IPS-11a (cell line): ENCODE measurements around the gene NTRK1.

Experiments
- H3K4me3 ChIP-seq: one replicate; pipeline ENCODE4 v1.5.1; 2013; ENCODE audit warnings: low read depth, low read length, control low read depth

NTRK1 gene

DNA sequence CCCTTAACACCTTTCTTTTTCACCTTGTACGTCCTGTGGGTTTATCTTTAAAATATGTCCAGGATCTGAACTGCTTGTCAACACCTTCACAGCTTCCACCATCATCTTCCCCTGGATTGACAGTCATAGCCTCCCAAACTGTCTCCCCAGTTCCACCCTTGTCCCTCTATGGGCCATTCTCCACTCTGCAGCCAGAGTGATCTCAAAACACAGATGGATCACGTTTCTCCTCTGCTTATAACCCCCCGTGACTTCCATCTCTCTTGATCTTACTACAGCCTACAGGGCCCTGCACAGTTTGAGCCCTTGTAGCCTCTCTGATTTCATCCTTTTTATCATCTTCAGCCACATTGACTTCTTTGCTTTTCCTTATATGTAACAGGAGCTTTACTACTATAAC is 6.0 kb upstream of the NTRK1 start:
- no peak overlapping the region for H3K4me3 ChIP-seq

DNA sequence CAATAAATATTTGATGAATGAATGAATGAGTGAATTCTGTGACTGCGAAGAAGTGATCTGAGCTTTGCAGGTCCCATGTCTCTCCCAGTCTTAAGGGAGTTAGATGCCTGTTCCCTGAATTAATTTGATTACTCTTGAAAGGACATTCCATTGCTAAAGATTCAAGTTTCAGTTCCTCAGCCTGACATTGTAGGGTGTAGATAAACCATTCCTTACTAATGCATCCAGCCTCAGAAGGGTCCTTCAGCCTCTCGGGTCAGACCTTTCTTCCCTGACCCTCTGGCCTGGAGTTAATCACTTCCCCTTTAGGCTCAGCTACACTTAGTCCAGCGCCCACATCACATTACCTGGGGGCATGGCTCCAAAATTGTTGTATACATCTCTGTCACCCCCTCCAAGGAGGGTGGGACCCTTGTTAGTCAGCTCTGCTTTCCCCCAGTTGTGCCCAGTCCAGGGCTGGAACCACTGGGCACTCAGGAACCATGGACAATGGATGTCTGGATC is 4.3 kb upstream of the NTRK1 start:
- H3K4me3 ChIP-seq, result no peak overlapping the region

- H3K4me3 ChIP-seq, result no peak overlapping the region
Measured at GRCh38 chr1:156857532-156857931, 3.1 kb upstream of the NTRK1 start.

GRCh38 chr1:156858555-156858956 is 2.1 kb upstream of the NTRK1 start:
- peak overlapping the region; percentile 13 for H3K4me3 ChIP-seq

- peak within 1 kb of the TSS; percentile 13 for H3K4me3 ChIP-seq
Measured at GRCh38 chr1:156858959-156859522, 1.6 kb upstream of the NTRK1 start, which contains the start of gene INSRR. INSRR (minus strand) TSS chr1:156859117; CDS start chr1:156858621, 496 bp downstream.

DNA sequence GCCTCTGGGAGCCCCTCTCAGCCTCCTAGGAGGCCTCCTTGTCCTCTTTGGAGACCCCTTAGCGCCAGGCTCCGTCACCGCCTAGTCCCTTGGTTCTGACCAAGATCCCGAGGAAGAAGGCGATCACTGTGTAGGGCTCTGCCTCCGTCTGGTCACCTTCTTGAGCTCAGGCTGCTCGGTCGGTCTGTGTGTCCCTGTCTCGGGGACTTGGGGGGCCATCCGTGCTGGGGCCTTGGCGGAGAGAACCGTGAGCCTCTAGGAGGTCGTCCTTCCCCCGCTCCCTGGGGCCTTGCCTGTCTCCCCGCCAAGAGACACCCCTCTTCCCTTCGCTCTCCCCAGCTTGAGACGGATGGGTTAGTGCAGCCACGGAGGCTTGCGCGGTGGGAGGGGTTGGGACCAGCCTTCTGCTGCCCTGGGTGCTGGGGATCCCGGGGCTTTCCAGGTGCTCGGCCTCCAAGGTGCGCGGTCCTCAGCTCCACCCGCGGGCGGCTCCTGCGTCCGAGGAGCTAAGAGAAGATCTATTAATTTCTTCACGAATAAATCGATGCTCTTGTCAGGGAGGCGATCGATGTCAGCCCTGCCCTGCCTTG is 1.0 kb upstream of the NTRK1 start:
- H3K4me3 ChIP-seq, result no peak overlapping the region

DNA sequence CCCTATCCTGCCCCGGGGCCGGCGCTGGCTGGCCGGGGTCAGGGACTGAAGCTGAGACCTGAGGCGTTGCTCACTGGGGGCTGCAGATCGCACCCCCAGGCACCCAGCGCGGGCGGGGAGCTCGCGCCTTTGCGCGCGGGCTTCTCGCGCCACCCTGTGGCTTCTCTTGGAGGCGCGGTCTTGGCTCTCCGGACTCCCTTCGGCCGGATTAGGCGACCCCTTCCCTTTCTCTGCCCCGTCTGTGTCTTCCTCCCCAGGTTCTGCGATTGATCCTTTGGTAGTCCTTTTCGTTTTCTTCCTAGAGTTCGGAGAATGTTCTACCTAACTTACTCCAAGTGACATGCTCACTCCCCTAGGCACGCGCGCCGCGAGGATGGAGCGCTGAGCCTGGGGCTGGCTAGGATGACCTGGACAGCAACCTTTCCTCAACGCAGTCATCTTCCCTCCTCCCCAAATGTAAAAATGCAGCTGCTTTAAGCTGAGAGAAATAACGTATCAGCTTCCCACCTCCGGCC is 495 bp upstream of the NTRK1 start:
- H3K4me3 ChIP-seq, result peak overlapping the region; percentile 18

GRCh38 chr1:156862584-156862983 is 1.9 kb downstream of the NTRK1 start:
- H3K4me3 ChIP-seq, result no peak overlapping the region

GRCh38 chr1:156862997-156863599 is 2.4 kb downstream of the NTRK1 start:
- H3K4me3 ChIP-seq, result no peak overlapping the region

DNA sequence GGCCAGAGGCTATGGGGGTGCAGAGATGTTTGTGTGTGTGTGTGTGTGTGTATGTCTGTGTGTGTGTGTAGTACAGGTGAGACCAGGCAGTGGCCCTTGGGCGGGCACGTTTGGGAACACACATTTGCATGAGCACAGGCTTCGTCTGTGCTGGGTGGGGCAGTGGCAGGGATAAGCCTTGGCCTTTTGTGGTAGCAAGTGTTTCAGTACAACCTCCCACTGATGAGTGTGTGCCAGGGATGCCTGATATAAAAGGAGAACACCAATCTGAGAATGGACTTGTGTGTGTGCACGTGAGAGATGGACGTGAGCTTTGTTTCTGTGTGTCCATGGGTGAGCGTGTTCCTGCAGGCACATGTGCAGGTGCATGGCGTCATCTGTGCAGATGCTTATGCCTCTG is 3.0 kb downstream of the NTRK1 start:
- H3K4me3 ChIP-seq, result no peak overlapping the region

GRCh38 chr1:156864796-156865195 is 4.1 kb downstream of the NTRK1 start:
- H3K4me3 ChIP-seq, result no peak overlapping the region

DNA sequence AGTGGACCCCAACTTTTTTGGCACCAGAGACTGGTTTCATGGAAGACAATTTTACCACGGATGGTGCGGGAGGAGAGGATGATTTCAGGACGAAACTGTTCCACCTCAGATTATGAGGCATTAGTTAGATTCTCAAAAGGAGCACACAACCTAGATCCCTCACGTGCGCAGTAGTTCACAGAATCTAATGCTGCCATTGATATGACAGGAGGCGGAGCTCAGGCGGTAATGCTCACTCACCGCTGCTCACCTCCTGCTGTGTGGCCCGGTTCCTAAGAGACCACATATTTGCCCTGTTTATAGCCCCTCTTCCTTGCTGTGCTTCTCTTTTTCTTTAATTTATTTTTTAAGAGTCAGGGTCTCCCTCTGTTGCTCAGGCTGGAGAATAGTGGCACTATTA is 4.6 kb downstream of the NTRK1 start:
- H3K4me3 ChIP-seq, result no peak overlapping the region

DNA sequence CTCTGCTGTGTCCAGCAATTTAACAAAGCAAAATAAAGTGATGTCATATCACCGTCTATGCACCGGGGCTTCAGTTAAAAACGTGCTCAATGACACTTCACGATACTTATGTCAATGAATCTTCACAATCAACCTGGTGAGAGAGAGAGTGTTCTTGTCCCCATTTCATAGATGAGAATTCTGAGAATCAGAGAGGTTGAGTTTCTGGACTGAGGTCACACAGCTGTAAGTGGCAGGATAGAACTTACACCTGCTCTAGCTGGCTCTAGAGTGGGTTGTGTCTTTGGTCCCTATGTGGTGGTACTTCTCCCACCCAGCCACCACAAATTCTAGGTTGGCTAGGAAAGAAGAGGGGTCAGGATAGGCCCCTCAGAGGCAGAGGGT is 5.2 kb downstream of the NTRK1 start:
- H3K4me3 ChIP-seq, result no peak overlapping the region

DNA sequence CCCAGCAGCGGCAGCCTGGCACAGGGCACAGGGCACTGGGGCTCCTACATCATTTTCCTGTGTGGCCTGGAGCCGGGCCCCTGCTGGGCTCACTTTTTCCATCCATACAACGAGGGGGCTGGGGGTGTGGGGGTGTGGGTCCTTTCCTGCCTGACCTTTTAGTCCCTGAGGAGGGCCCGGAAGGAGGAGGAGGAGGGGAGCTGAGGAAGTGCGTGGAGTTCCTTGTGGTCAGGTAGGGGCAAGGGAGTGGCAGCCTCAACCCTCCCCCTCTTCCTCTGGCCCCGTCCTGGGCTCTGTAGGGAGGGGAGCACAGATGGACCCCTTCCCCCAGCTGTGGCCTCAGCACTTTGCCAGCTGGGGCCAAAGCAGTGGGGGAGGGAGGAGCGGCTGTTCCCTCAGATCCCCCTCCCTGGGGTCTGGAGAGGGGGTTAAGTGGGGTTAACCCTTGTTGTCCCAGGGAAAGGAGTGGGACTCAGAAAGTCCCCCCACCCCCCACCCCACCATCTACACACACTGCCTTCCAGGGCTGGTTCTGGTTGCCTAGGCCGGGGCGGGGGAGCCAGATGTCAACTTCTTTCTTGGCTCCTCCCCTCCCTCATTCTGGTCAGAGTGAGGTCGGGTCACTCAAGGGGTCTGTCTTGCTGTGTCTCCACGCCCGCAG is 5.7 kb downstream of the NTRK1 start:
- no peak overlapping the region for H3K4me3 ChIP-seq

DNA sequence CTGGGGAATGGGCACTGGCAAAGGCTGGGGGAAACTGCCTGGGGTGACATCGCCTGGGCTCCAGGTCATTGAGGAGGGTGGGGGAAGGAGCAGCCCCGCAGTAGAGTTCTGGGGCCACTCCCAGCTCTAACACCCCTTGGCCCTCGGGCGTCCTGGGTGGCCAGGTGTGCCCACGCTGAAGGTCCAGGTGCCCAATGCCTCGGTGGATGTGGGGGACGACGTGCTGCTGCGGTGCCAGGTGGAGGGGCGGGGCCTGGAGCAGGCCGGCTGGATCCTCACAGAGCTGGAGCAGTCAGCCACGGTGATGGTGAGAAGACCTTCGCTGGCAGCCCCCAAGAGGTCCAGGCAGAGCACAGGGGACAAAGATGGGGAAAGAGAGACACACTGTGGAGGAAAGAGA is 7.7 kb downstream of the NTRK1 start:
- no peak overlapping the region for H3K4me3 ChIP-seq

- H3K4me3 ChIP-seq, result no peak overlapping the region
Measured at GRCh38 chr1:156869455-156869854, 8.8 kb downstream of the NTRK1 start.

- H3K4me3 ChIP-seq, result no peak overlapping the region
Measured at GRCh38 chr1:156873659-156874058, 13.0 kb downstream of the NTRK1 start.

GRCh38 chr1:156874142-156874541 is 13.5 kb downstream of the NTRK1 start:
- no peak overlapping the region for H3K4me3 ChIP-seq

DNA sequence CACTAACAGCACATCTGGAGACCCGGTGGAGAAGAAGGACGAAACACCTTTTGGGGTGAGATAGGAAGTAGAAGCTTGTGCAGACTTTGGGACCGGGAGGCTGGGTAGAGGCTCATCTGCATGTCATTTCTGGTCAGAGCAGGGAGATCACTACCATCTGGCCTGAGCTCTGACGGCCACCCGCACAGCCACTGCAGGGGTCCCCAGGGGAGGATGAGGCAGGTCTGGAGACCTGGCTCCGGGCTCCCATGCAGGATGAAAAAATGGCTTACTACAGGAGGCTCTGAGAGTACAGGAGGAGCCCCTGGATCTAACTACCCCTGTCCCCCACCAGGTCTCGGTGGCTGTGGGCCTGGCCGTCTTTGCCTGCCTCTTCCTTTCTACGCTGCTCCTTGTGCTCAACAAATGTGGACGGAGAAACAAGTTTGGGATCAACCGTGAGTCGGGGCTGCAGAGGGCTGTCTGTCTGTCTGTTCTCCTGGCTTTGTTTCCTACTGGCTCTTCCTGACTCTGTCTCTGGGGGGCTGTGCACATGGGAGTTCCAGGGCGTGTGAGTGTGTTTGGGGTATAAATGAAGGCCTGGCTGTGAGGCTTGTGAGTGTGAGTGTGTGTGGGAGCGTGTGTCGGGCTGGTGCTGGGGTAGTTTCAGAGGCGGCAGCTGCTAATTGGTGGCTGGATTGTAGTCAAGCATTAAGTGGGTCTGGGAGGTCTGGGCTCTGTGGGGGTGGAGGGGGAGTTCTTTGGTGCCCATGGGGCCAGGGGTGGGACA is 14.1 kb downstream of the NTRK1 start:
- no peak overlapping the region for H3K4me3 ChIP-seq

DNA sequence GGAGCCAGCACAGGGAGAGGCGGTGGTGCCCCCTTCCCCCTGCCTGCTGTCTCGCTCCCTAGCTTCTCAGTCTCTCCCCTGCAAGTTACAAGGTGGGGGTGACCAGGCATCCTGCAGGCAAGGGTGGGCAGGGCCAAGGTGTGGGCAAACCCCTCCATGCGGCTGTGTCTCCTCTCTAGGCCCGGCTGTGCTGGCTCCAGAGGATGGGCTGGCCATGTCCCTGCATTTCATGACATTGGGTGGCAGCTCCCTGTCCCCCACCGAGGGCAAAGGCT is 14.6 kb downstream of the NTRK1 start:
- H3K4me3 ChIP-seq, result no peak overlapping the region

GRCh38 chr1:156876281-156876680 is 15.6 kb downstream of the NTRK1 start:
- no peak overlapping the region for H3K4me3 ChIP-seq
